DMS114 treated with DMSO at 0.1 percent for 48 hours (cell line): ENCODE results near the gene ZNF346.
"Not testable (repeated sequence)": the region's sequence is repeated elsewhere in the genome, so short reads cannot be mapped to it uniquely, and the experiment has no call there.

Experiments
- DNase-seq: peaks from one replicate; lab custom pipeline; 2025; ENCODE audit not compliant: unreplicated experiment; lab: John Stamatoyannopoulos, UW

ZNF346 gene

DNA sequence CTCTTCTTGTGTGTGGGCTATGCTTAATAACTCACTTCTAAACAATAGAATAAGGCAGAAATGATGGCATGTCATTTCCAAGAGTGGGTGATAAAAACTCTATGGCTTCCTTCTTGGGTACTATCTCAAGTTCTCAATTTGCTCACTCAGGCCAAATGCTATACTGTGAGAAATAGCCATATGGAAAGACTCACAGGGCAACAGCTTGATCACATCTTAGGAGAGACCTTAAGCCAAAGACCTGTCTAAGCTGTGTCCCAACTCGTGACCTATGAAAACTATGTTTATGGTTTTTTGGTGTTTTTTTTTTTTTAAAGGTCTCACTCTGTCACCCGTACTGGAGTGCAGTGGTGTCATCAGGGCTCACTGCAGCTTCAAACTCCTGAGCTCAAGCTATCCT lies 13.8 kb upstream of the ZNF346 start:
- DNase-seq: no peak

DNA sequence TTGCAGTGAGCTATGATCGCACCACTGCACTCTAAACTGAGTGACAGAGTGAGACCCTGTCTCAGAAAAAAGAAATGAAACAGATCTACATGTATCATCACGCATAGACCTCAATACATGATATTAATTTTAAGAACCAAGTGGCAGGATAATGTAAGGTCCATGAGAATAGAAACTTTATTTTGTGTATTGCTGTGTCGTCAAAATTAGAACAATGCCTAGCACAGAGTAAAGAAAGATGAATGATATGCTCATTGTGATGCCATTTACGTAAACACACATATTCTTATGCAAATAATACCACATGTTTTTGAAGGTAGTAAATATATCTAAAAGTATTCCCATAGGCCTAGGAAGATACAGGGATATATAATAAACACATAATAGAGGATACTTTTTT lies 12.3 kb upstream of the ZNF346 start:
- DNase-seq: no peak

DNA sequence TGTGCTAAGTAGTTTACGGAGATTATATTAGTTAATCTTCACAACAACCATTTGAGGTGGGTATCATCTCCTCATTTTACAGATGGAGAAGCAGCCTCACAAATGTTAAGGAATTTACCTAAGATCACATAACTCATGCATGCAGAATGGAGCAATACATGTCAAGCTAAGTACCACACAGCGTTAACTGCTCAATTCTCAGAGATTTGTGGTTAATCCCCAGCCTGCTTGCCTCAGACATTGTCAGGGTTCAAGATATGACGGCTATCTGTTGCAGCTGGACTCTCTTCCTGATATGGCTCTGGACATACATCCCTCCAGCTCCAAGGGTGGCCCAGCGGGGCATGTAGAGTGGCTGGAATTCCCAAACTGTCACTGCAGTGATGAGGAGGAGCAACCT lies 7.3 kb upstream of the ZNF346 start:
- no peak for DNase-seq

DNA sequence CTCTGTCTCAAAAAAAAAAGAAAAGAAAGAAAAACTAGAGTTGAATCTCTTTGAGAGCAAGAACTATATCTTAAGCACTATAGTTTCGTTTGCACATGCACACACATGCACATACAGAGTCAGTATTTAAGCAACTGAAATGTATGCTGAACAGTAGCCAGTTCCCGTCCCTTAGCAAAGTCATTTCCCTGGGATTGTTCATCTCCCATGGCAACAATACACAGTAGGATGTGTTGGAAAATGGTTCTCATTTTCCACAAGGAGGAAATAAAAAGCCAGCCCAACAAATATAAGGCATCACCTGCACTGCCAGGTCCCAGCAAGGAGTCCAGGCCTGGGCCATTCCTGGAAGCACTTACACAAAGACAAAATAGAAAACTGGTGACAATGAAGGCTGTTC lies 4.2 kb upstream of the ZNF346 start:
- DNase-seq: no peak

DNA sequence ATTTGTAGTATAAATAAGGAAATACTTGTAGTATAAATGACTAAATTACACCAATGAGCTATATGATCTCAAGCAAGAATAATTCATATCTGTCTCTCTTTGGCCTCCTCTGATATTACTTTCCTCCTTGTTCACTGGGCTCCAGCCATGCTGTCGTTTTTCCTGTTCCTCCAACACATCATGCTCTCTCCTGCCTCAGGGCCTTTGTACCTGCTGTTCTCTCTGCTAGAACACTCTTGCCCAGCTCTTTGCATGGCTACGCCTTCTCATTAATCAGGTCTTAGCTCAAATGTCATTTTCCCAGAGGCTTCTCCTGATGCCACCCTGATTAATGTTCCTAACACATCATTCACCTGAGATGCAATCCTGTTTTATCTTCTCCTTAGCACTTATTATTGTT lies 2.5 kb upstream of the ZNF346 start:
- no peak for DNase-seq

DNA sequence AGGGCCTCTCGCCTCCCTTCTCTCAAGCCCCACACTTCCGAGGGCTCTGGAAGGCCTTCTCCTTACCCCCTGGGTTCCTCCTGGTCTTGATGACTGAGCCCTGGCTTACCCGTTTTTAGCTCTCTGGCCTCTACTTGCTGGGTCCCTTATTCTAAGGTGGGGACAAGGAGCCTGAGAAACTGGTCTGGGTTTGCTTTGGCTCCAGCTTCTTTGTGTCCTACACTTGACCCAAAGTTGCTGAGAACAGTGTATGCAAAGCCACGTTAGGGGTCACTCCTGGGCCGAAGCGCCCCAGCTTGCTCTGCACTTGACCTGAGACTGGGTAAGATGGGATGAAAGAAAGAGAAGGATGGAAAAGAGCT lies 788 bp downstream of the ZNF346 start:
- no peak for DNase-seq

DNA sequence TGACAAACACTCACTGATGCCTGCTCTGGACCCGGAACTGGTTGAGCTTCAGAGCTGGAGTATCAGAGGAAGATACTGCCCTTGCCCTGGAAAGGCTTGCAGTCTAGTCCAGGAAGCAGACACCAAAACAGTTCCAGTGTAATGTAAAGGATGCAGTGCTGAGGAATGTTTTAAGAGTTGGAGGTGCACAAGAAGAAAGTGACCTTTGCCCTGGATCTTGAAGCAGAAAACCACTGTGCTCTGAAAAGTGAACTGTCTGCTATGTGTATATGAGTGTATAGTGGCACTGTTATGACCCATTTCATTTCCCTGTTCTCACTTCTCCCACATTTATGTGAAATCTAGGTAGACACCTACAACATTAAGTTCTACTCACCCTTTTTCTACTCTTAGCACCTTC lies 2.1 kb downstream of the ZNF346 start:
- no peak for DNase-seq

DNA sequence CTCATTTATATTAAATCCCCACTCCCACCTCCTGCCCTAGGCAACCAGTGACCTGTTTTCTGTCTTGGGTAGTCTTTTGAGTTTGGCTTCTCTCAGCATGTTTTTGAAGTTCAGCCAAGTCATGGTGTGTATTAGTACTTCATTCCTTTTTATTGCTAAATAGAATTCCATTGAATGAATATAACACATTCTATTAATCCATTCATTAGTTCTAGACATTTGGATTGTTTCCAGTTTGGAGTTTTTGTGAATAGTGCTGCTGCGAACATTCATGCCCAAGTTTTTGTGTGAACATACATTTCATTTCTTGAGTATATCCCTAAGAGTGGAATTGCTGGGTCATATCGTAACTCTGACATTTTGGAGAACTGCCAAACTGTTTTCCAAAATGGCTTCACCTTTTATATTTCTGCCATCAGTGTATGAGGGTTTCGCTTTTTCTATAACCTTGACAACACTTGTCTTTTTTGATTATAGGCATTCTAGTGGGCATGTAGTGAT lies 2.7 kb downstream of the ZNF346 start:
- no peak for DNase-seq

DNA sequence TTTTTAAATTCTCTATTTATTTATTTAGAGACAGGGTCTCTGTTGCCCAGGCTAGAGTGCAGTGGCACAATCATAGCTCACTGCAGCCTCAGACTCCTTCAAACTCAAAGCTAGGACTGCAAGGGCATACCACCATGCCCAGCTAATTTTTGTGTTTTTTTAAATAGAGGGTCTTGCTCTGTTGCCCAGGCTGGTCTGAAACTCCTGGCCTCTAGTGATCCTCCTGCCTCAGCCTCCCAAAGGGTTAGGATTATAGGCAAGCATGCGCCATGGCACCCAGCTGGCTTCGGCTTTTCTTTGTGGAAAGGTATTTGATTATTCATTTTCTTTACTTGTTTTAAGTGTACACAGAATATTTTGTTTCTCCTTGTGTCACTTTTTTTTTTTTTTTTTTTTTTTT lies 5.2 kb downstream of the ZNF346 start:
- no peak for DNase-seq

DNA sequence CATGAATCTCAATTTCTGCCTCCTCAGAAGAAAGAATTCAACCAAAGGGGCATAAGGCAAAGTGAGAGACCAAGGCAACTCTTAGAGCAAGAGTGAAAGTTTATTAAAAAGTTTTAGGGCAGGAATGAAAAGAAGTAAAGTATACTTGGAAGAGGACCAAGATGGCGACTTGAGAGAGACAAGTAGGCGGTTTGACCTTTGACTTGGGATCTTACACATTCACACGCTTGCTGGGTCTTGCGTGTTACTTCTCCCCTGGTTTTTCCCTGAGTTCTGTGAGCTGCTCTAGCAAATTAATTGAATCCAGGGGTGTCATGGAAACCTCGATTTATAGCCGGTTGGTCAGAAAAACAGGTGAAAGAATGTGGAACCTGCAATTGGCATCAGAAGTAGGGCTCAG lies 7.0 kb downstream of the ZNF346 start:
- DNase-seq: no peak

DNA sequence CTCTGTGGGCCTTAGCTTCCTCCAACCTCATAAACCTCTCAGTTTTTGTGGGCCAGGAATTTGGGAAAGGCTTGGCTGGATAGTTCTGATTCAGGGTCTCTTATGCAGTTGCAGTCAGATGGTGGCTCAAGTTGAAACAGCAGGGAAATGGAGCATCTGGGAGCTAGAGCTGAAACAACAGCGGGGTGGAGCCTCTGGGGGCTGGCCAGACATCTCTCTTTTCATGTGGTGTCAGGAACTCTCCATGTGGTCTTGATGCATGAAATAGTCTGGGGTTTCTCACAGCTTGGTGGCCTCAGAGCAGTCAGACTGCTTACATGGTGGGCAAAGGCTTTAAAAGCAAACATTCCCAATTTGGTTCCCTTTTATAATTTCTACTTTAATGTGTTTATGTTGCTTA lies 13.5 kb downstream of the ZNF346 start:
- DNase-seq: no peak

DNA sequence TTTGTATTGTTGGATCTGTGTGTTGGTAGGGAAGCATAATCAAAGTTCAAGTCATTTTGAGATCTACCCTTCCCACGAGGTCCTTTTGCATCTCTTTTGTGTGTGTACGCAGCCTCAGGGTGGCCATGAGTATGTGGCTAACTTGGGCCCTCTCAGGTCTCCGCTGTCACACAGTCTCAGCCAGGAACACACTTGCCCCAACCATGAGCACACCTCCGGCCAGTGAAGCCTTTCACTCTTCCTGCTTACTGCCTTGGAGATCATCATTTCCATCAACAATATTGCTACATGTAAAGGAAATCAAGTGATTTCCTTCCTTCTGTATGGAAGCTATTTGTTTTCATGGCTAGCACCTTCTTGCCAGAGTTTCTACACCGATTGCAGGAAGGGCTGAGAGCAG lies 13.9 kb downstream of the ZNF346 start:
- DNase-seq: no peak

DNA sequence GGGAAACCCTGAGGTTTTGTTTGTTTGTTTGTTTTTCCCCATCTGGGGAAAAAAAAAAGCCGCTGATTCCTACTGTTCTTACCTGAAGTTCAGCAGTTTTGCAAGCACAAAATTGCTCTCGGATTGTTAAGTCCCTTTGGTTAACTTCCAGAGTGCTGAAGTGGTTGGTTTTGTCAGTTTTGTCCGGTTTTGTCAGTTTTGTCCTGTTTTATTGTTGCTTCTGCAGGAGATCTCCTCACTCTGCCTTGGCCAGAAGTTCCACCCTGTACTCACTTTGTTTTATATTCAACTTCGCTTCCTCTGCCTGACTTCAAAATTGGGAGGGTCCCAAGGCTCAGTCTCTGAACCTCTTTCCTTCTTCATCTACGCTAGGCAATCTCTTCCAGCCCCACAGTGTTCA lies 14.4 kb downstream of the ZNF346 start:
- no peak for DNase-seq

DNA sequence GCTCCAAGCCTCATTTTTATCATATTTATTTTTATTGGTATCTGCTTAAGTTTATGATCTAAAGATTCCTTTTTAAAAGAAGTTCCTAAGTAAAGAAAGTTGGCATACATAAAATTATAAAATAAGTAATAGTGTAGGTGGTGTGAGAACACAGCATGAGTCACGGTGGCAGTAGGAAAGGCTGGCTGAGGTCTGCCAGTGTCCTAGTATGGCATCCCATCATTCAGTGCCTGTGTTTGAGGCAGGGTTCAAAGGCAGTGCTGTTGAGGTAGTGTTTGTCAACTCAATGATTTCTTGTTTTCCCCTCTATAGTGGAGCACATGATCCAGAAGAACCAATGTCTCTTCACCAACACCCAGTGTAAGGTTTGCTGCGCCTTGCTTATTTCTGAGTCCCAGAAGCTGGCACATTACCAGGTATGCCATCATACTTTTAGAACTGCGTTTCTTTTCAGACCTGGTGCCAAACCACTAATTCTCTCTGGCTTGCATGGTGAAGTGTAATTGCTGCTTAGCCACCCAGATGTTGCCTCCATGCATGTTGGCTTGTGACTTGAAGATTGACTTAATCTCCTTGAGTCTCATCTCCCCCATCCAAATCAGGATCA lies 18.4 kb downstream of the ZNF346 start:
- DNase-seq: no peak

DNA sequence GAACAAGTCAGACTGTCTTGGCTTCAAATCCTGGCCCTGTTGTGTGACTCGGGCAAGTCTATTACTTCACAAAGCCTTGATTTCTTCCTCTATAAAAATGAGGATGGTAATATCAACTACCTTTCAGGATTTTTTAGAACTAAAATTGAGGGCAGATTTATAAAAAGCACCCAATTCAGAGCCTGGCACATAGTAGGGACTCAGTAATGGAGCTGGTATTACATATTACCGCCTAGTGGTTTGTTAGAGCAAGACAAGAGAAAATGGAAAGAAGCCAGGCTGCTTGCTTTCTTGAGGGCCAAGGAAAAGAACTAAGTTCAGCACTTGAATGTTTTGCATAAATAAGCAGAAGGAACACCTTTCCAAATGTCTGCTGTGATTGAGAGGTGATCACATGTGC lies 19.4 kb downstream of the ZNF346 start:
- no peak for DNase-seq

DNA sequence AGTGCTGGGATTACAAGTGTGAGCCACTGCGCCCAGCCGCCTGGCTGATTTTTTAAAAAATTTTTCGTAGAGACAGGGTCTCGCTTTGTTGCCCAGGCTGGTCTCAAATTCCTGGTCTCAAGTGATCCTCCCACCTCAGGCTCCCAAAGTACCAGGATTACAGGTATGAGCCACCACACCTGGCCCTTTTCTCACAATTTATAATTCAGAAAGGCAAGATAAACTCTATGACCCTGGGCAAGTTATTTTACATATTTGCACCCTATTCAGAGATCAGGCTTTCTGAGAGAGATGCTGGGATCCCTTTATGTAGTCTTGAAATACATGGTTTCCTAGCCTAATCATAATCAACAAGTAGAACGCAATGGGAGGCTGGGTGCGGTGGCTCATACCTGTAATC lies 20.6 kb downstream of the ZNF346 start:
- no peak for DNase-seq

DNA sequence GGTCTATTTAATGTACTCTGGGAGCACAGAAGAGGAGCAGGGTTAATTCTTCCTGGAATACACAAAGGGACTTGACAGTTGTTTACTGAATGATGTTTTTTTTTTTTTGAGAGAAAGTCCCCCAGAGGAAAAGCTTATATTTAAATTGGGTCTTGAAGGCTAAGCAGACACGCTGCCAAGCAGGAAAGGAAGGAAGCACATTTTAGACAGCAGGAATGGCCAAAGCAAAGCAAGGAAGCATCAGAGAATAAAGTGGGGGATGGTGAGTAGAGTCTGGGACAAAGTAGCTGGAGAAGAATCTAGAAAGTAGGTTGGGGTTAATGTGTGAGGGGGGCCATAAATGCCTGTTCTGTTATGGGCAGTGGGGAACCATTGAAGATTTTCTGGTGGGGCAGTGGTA lies 21.5 kb downstream of the ZNF346 start:
- no peak for DNase-seq

DNA sequence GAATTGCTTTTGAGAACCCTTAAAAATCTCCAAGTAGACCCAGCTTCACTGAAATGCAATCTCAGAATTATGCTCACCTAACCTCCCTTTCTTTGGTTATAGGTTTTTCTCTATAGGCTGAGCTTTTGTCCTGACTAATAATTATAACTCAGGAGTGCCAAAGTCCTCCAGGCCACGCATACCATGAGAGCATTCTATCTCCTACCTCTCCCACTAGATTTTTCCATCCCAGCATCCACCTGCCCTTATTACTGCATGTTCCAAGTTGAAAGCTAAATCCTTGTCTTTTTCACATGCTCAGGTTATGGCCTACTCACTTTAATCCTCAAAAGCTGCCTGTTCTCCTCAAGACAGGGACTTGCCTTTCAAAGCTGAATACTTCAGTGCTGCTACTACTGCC lies 22.1 kb downstream of the ZNF346 start:
- no peak for DNase-seq

DNA sequence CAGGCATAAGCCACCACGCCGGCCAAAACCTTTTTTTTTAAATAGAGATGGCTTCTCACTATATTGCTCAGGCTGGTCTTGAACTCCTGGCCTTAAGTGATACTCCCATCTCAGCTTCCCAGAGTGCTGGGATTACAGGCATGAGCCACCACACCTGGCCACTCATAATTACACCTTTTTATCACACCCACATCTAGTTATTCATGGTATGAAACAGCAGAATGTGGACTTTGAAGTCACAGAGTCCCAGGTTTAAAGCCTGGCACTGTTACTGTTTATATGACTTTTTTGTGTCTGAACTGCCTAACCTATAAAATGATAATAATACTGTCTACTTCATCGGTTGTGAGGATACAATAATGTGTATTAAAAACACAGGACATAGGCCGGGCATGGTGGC lies 23.1 kb downstream of the ZNF346 start:
- no peak for DNase-seq

DNA sequence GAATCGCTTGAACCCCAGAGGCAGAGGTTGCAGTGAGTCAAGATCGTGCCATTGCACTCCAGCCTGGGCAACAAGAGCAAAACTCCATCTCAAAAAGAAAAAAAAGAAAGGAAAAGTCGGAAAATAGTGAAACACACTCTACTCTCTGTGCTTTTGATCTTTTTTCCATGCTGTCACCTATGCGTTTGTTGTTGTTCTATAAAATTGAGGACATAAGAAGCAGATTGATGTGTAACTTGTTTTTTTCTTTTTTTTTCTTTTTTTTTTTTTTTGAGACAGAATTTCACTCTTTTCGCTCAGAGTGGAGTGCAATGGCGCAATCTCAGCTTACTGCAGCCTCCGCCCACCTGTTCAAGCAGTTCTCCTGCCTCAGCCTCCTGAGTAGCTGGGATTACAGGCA lies 26.0 kb downstream of the ZNF346 start:
- not testable (repeated sequence) for DNase-seq

DNA sequence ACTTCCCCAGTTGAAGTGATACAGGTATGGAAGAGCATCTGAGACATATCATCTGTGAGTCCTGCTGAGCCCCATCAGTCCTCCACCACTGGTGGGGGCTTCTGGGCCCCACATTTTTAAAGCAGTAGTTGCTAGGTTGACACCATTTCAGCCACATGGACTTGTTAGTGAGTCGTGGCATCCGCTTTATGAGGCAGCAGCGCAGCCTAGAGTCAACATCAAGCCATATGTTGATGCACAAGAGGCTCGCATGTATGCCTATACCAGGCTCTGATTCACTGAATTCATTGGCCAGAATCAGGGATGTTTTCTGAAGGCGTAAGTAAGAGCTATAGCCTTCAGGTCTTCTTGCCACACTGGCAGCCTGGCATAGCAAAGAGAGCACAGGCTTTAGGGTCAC lies 26.8 kb downstream of the ZNF346 start:
- DNase-seq: no peak

DNA sequence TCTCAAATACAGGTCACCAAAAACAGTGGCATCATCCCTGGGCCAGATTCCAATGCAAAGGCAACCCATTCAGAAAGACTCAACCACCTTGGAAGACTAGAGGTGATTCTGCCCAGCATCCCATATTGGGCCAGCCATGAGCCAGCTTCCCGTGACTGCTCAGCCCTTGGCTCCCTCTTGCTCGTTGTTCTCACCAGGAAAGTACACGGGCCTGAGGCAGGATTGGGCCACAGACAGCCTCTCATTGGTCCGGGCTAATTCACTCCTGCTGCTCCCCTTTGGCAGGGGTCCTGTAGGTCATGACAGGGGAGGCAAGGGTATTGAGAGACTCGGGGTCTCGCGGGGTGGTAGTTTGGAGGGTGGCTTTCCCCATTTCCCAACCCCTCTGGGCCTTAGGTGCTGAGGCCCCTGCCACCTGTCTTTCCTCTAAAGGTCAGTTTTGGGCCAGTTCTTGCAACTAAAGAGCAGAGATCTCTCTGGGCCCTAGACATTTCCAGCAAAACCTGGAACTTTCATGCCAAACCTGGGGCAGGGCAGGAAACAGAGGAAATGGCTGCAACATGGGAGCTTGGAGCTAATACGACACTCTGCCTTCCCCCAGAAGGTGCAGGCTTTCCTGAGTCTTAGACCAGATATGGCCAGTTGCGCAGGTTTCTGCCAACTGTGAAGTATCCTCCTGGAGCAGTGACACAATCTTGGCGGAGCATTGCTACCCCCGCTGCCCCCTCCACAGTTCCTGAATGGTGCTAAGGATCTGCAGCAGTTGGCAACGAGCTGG lies 42.2 kb downstream of the ZNF346 start:
- no peak for DNase-seq

DNA sequence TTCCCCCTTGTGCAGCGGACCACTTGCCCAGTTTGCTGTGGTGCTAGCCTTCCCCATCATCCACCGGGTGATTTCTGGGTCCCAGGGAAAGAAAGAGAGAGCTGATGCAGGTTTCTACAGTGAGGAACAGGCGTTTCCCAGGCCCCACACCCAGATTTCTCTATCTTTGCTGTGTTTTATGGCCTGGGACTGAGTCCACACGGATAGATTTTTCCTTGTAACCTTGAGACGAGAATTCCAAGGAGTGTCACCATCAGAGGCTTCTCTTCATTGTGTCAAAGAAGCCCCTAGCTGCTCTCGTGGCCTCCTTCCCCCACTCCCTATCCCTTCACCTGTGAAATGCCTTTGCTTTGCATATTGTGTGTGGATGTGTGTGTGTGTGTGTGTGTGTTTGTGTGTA lies 43.0 kb downstream of the ZNF346 start:
- no peak for DNase-seq
